Endothelial cell (in vitro differentiated cells): Measurements from ENCODE around the gene VPS35. TPM values are rescaled to one million over a fixed set of nuclear protein-coding genes. Genes with fewer than 3 reads are reported as not detected.

Experiments used
- DNase-seq: peaks from one replicate; pipeline ENCODE4 v3.0.0; 2021; ENCODE audit warnings: low spot score
- H3K27ac Mint-ChIP-seq: one replicate; pipeline ENCODE4 v1.8.0; 2021; ENCODE audit warnings: mixed read lengths, inconsistent platforms; ENCODE audit not compliant: unreplicated experiment
- H3K27me3 Mint-ChIP-seq: one replicate; pipeline ENCODE4 v1.8.0; 2021; ENCODE audit warnings: mild to moderate bottlenecking, moderate library complexity, mixed read lengths, inconsistent platforms; ENCODE audit not compliant: unreplicated experiment
- H3K36me3 Mint-ChIP-seq: one replicate; pipeline ENCODE4 v1.8.0; 2021; ENCODE audit warnings: mild to moderate bottlenecking, low read depth, mixed read lengths, inconsistent platforms; ENCODE audit not compliant: unreplicated experiment
- H3K4me1 Mint-ChIP-seq: one replicate; pipeline ENCODE4 v1.8.0; 2021; ENCODE audit warnings: mild to moderate bottlenecking, mixed read lengths, inconsistent platforms; ENCODE audit not compliant: unreplicated experiment
- H3K4me3 Mint-ChIP-seq: one replicate; pipeline ENCODE4 v1.8.0; 2021; ENCODE audit warnings: mild to moderate bottlenecking, mixed read lengths, inconsistent platforms; ENCODE audit not compliant: unreplicated experiment
- H3K9me3 Mint-ChIP-seq: one replicate; pipeline ENCODE4 v1.8.0; 2021; ENCODE audit warnings: mixed read lengths, inconsistent platforms; ENCODE audit not compliant: unreplicated experiment
- total RNA-seq: library from RNA; stranded (reverse); fragmentation: NEBNext Ultra II Directional; extraction: Animal tissue kit (Norgen Biotek cat#: 25700); gene quantifications from one replicate; pipeline ENCODE4 v1.2.1, GENCODE V29; 2021; ENCODE audit not compliant: unreplicated experiment
- TF ChIP-seq, protein P1 (sequence below): fragments of 200-600 bp; sonication (generic); IDR thresholded peaks from one replicate; pipeline ENCODE4 v1.5.0; 2021; ENCODE audit warnings: antibody characterized with exemption; ENCODE audit not compliant: unreplicated experiment

VPS35 gene
- total RNA-seq, 1 donor from 2014 or later, result 78.4 TPM

DNA sequence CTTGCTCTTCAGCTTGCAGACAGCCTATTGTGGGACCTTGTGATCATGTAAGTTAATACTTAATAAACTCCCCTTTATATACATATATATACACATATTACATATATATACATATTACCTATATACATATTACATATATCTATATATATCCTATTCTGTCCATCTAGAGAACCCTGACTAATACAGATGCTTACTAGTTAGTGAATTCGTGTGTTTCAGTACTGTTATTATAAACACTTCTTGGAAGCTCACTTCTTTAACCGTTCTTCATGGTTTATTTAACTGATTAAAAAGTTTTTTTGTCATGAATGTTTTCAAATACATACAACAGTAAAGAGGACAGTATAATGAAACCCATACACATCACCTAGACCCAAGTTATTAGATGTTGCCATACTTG lies 13.1 kb upstream of the VPS35 start:
- no peak for DNase-seq
- H3K4me1 Mint-ChIP-seq, result no peaks in the 10 kb centered on the region
- H3K36me3 Mint-ChIP-seq, result no peaks in the 10 kb centered on the region
- no peaks in the 10 kb centered on the region for H3K27me3 Mint-ChIP-seq
- H3K9me3 Mint-ChIP-seq, result no peaks in the 10 kb centered on the region
- no peak overlapping the region for H3K4me3 Mint-ChIP-seq
- TF ChIP-seq, protein P1, sequence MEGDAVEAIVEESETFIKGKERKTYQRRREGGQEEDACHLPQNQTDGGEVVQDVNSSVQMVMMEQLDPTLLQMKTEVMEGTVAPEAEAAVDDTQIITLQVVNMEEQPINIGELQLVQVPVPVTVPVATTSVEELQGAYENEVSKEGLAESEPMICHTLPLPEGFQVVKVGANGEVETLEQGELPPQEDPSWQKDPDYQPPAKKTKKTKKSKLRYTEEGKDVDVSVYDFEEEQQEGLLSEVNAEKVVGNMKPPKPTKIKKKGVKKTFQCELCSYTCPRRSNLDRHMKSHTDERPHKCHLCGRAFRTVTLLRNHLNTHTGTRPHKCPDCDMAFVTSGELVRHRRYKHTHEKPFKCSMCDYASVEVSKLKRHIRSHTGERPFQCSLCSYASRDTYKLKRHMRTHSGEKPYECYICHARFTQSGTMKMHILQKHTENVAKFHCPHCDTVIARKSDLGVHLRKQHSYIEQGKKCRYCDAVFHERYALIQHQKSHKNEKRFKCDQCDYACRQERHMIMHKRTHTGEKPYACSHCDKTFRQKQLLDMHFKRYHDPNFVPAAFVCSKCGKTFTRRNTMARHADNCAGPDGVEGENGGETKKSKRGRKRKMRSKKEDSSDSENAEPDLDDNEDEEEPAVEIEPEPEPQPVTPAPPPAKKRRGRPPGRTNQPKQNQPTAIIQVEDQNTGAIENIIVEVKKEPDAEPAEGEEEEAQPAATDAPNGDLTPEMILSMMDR, result no peak
- no peak overlapping the region for H3K27ac Mint-ChIP-seq

DNA sequence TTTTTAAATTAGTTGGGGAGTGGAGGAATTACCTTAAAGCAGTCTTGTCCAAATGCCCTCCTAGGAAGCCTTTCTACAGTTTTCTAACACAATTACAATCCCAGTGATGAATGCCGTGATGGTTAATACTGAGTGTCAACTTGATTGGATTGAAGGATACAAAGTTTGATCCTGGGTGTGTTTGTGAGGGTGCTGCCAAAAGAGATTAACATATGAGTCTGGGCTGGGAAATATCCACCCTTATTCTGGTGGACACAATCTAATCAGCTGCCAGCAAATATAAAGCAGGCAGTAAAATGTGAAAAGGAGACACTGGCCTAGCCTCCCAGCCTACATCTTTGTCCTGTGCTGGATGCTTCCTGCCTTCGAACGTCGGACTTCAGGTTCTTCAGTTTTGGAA lies 12.6 kb upstream of the VPS35 start:
- Mint-ChIP-seq H3K4me3 (no peak overlapping the region), H3K36me3 (no peaks in the 10 kb centered on the region), H3K27me3 (no peaks in the 10 kb centered on the region), H3K4me1 (no peaks in the 10 kb centered on the region), H3K9me3 (no peaks in the 10 kb centered on the region), H3K27ac (no peak overlapping the region)
- TF ChIP-seq, protein P1, result no peak
- no peak for DNase-seq

DNA sequence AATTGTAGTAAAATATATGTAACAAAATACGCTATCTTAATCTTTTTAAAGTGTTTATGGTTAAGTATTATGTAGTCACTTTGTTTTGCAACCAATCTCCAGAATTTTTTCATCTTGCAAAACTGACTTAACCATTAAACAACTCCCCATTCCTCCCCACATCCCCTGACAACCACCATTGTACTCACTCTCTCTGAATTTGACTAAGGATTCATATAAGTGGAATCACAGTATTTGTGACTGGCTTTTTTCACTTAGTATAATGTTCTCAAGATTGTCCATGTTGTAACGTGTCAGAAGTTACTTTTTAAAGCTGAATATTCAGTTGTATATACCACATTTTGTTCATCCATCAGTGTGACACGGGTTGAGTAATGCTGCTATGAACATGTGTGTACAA lies 11.1 kb upstream of the VPS35 start:
- Mint-ChIP-seq H3K27ac (no peak overlapping the region), H3K4me3 (no peak overlapping the region), H3K9me3 (no peaks in the 10 kb centered on the region), H3K4me1 (no peaks in the 10 kb centered on the region), H3K36me3 (peaks cover 6% of the 10 kb centered on the region), H3K27me3 (no peaks in the 10 kb centered on the region)
- TF ChIP-seq, protein P1, result no peak
- no peak for DNase-seq

DNA sequence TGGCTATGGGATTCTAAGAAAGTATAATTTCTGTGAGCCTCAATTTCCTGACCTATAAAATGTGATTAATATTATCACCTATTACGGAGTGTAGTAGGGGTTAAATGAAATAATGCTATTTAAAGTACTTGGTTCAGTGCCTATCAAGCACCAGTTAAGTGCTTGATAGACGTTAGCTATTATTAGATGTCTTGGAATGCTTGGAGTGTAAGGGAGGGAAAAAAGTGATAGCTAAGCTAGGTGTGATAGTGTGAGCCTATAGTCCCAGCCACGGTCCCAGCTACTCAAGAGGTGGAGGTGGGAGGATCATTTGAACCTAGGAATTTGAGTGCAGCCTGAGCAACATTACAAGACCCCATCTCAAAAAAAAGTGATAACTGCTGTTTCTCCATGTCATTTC lies 8.0 kb upstream of the VPS35 start:
- H3K27me3 Mint-ChIP-seq, result no peaks in the 10 kb centered on the region
- no peak for DNase-seq
- peaks cover 10% of the 10 kb centered on the region for H3K36me3 Mint-ChIP-seq
- H3K27ac Mint-ChIP-seq, result no peak overlapping the region
- H3K4me3 Mint-ChIP-seq, result no peak overlapping the region
- TF ChIP-seq, protein P1, result no peak
- no peaks in the 10 kb centered on the region for H3K9me3 Mint-ChIP-seq
- peaks cover 5% of the 10 kb centered on the region for H3K4me1 Mint-ChIP-seq

DNA sequence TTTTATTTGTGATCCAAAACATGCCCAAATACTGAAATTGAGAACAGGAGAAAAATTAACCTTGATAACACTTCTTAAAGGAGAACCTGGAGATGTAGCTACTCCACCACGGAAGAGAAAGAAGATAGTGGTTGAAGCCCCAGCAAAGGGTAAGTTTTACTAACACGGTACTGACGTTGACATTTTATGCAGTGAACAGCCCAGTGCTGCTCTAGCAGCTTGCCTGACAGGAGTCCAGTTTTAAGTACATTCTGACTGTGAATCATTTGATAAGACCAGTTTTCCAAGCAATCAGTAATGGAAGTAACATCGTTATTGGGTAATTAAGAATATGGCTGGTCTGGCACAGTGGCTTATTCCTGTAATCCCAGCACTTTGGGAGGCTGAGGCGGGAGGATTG lies 7.0 kb upstream of the VPS35 start:
- H3K4me3 Mint-ChIP-seq, result no peak overlapping the region
- peaks cover 10% of the 10 kb centered on the region for H3K36me3 Mint-ChIP-seq
- no peak for DNase-seq
- no peak overlapping the region for H3K27ac Mint-ChIP-seq
- TF ChIP-seq, protein P1, result no peak
- no peaks in the 10 kb centered on the region for H3K9me3 Mint-ChIP-seq
- peaks cover 15% of the 10 kb centered on the region for H3K4me1 Mint-ChIP-seq
- peaks cover 4% of the 10 kb centered on the region for H3K27me3 Mint-ChIP-seq
